NB4 (cell line): ENCODE data around the gene PROSER2.

Experiments used
- DNase-seq: peaks from one replicate; pipeline ENCODE4 v3.0.0; 2010; ENCODE audit warnings: low read depth
- H3K4me3 ChIP-seq: one replicate; pipeline ENCODE4 v1.5.1; 2011; ENCODE audit warnings: mild to moderate bottlenecking, low read depth, low read length, moderate library complexity
- CTCF ChIP-seq: IDR thresholded peaks from one replicate; pipeline ENCODE4 v1.5.1; 2012; ENCODE audit warnings: low read depth, low read length
- MAX ChIP-seq: IDR thresholded peaks from 2 replicates; pipeline ENCODE4 v1.6.1; 2011; ENCODE audit warnings: low read depth, low read length
- MYC ChIP-seq: IDR thresholded peaks from 2 replicates; pipeline ENCODE4 v1.6.1; 2011; ENCODE audit warnings: low read depth, low read length
- POLR2A ChIP-seq: IDR thresholded peaks from 2 replicates; pipeline ENCODE4 v1.6.1; 2011; ENCODE audit warnings: mild to moderate bottlenecking; ENCODE audit not compliant: insufficient read length; ENCODE audit errors: extremely low read depth

PROSER2 gene

GRCh38 chr10:11869743-11870460 lies 46.7 kb downstream of the PROSER2 start:
- no peak for DNase-seq

GRCh38 chr10:11870461-11870780 lies 47.3 kb downstream of the PROSER2 start:
- no peak overlapping the region for H3K4me3 ChIP-seq
- TF ChIP-seq POLR2A (no peak), CTCF (no peak), MYC (no peak), MAX (no peak)
- no peak for DNase-seq

More at GRCh38 chr10:11869743-11870460, 46.7 kb downstream of the PROSER2 start:
- no peak overlapping the region for H3K4me3 ChIP-seq
- no peak for TF ChIP-seq MAX
- no peak for TF ChIP-seq POLR2A
- no peak for TF ChIP-seq CTCF
- TF ChIP-seq MYC = no peak

- no peak for DNase-seq
- H3K4me3 ChIP-seq = no peak overlapping the region
Observed at GRCh38 chr10:11870900-11871400, 47.8 kb downstream of the PROSER2 start.

GRCh38 chr10:11871466-11871865 lies 48.3 kb downstream of the PROSER2 start:
- TF ChIP-seq CTCF = no peak
- TF ChIP-seq MYC = no peak
- no peak for DNase-seq
- H3K4me3 ChIP-seq = no peak overlapping the region

More at GRCh38 chr10:11870900-11871400, 47.8 kb downstream of the PROSER2 start:
- TF ChIP-seq CTCF = no peak
- no peak for TF ChIP-seq MYC
- no peak for TF ChIP-seq MAX
- no peak for TF ChIP-seq POLR2A

- no peak for DNase-seq
- no peak overlapping the region for H3K4me3 ChIP-seq
- TF ChIP-seq POLR2A (no peak), CTCF (no peak), MYC (no peak), MAX (no peak)
Observed at GRCh38 chr10:11874568-11875493, 51.7 kb downstream of the PROSER2 start.
